ENCODE results near the gene DOCK11. TPM values are rescaled to one million over a fixed set of nuclear protein-coding genes. Genes with fewer than 3 reads are reported as not detected.

DOCK11 gene
- total and polyA plus RNA-seq, 2 donors (not counting 3 experiments of a cell fraction or from before 2014, with no cell fraction given), result 0.37 to 0.86 TPM

DNA sequence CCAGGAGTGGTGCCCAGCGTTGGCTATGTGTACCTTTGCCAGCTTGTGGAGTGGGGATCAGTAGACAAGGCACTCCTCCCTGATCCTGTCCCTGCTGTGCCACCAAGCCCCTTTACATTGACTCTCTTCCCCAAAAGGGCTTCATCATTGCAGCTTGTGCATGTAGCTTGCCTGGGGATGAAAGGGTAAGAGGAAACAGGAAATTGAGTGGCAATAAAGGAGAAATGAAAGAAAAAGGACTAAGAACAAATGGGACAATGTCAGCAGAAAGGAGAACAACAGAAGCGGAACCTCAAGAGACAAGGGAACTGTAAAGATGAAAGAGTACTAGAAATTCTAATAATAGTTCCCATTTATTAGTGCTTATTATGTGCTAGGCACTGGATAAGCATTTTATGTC lies 223.1 kb downstream of the DOCK11 start:
- Histone ChIP-seq H3K27ac (ENCODE audit: insufficient read depth, low read depth, low read length) (no peak overlapping the region), H3K9ac (replicated peaks; ENCODE audit: extremely low read depth, insufficient read depth, low read length) (no peak overlapping the region), H4K20me1 (replicated peaks; ENCODE audit: control insufficient read depth, extremely low read depth, insufficient read depth, low read length) (no peaks in the 10 kb centered on the region), H3K4me1 (ENCODE audit: control insufficient read depth, extremely low read depth, insufficient read depth, low read length) (no peaks in the 10 kb centered on the region), H3K9me3 (replicated peaks; ENCODE audit: control insufficient read depth, insufficient read depth, low read length) (no peaks in the 10 kb centered on the region), H3K4me2 (ENCODE audit: insufficient read depth, low read length) (no peak overlapping the region), H3K36me3 (ENCODE audit: control insufficient read depth in 2 of 2, extremely low read depth in 1 of 2, insufficient read depth in 2 of 2, low read length in 2 of 2) (no peaks in the 10 kb centered on the region), H3K27me3 (ENCODE audit: control insufficient read depth in 2 of 2, insufficient read depth in 2 of 2, low read length in 2 of 2) (no peaks in the 10 kb centered on the region), H3K9me1 (replicated peaks; ENCODE audit: control insufficient read depth, extremely low read depth, insufficient read depth, low read length) (no peaks in the 10 kb centered on the region), H3K79me2 (ENCODE audit: control insufficient read depth, insufficient read depth, low read length) (no peaks in the 10 kb centered on the region), H2AFZ (ENCODE audit: low read depth, low read length) (no peak overlapping the region), H3K4me3 (replicated peaks in 1 of 3; ENCODE audit: insufficient read depth in 1 of 3, low read depth in 1 of 3, low read length in 3 of 3) (no peak overlapping the region)
- DNase-seq (ENCODE audit: low read depth, low spot score), result no peak
- ChIA-PET CTCF (no interaction called here), POLR2A (no interaction called here)
- TF ChIP-seq JUN (IDR thresholded peaks at IDR 0.05; ENCODE audit: borderline replicate concordance, insufficient read depth, insufficient read length, low read depth) (no peak), FOS (IDR thresholded peaks at IDR 0.05; ENCODE audit: borderline replicate concordance, insufficient read depth, low read length) (no peak), GATA2 (IDR thresholded peaks at IDR 0.05; ENCODE audit: insufficient read depth, insufficient read length, low read depth, low read length) (no peak), MYC (IDR thresholded peaks at IDR 0.05; ENCODE audit: low read depth, low read length) (no peak), POLR2A (IDR thresholded peaks at IDR 0.05; ENCODE audit: low read depth, low read length) (no peak), POLR2AphosphoS5 (IDR thresholded peaks at IDR 0.05; ENCODE audit: insufficient read depth, low read depth, low read length) (no peak), EZH2 (IDR thresholded peaks at IDR 0.05; ENCODE audit: borderline replicate concordance, low read depth, low read length, severe bottlenecking) (no peak)
- TF ChIP-seq, protein P1, sequence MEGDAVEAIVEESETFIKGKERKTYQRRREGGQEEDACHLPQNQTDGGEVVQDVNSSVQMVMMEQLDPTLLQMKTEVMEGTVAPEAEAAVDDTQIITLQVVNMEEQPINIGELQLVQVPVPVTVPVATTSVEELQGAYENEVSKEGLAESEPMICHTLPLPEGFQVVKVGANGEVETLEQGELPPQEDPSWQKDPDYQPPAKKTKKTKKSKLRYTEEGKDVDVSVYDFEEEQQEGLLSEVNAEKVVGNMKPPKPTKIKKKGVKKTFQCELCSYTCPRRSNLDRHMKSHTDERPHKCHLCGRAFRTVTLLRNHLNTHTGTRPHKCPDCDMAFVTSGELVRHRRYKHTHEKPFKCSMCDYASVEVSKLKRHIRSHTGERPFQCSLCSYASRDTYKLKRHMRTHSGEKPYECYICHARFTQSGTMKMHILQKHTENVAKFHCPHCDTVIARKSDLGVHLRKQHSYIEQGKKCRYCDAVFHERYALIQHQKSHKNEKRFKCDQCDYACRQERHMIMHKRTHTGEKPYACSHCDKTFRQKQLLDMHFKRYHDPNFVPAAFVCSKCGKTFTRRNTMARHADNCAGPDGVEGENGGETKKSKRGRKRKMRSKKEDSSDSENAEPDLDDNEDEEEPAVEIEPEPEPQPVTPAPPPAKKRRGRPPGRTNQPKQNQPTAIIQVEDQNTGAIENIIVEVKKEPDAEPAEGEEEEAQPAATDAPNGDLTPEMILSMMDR (IDR thresholded peaks at IDR 0.05; ENCODE audit: extremely low read depth in 1 of 2, insufficient read depth in 1 of 2, low read depth in 1 of 2, low read length in 2 of 2), result no peak
- TF ChIP-seq, protein P2, sequence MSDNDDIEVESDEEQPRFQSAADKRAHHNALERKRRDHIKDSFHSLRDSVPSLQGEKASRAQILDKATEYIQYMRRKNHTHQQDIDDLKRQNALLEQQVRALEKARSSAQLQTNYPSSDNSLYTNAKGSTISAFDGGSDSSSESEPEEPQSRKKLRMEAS (IDR thresholded peaks at IDR 0.05; ENCODE audit: insufficient read depth, insufficient read length), result no peak
- dilution Hi-C loops (cut with MboI; ENCODE audit: extremely low pct_ligation_motif_present, low sequenced_read_pairs), result no loop called here
- BruUV-seq (replicated peaks), result no TSS peak
- intact Hi-C loops (cut with micrococcal nuclease), result no loop called here
- FAIRE-seq, result no peak
